NT2/D1 (cell line): Measurements from ENCODE around the gene BMPER.

ENCODE experiments used
- SUZ12 ChIP-seq: IDR thresholded peaks from 2 replicates; pipeline ENCODE4 v1.6.1; 2011; ENCODE audit not compliant: insufficient read length, insufficient read depth; ENCODE audit errors: extremely low read depth
- YY1 ChIP-seq: IDR thresholded peaks from 2 replicates; pipeline ENCODE4 v1.6.1; 2011; ENCODE audit not compliant: insufficient read length, insufficient read depth

DNA sequence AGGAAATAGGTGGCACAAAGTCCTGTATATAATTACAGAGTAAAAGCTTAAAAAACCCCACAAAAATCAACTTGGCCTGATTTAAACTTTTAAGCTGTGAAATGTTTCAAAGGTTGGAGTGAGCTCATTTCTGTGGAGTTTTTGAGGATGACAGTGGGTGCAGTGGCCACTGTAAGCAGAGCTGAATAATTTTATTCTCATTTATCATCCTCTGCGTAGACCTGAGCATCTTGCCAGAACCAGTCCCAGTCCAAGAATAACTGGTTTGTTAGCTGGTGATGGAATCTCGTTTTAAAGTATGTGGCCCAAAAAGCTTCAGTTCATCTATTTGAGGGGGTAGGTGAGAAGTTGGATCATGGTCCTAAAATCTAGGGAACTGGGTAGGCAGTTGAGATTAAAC lies 4.4 kb downstream of the BMPER start:
- TF ChIP-seq SUZ12 (no peak), YY1 (no peak)
